Stimulated activated CD4-positive, alpha-beta T cell treated with anti-CD3 and anti-CD28 coated beads, Interleukin-12 subunit alpha, Interleukin-12 subunit beta, amount 100 ng/mL, for 48 hours (primary cell): ENCODE data around the gene GPR15.
A peak's percentile ranks its signal among the peaks of the same experiment; 100 is the strongest.

ENCODE experiments used
- DNase-seq, 3 donors: peaks; one replicate each; pipeline ENCODE4 v3.0.0-alpha.2; 2020; ENCODE audit warnings: low read depth in 2 of 3, low spot score in 1 of 3

The GPR15 gene

DNA sequence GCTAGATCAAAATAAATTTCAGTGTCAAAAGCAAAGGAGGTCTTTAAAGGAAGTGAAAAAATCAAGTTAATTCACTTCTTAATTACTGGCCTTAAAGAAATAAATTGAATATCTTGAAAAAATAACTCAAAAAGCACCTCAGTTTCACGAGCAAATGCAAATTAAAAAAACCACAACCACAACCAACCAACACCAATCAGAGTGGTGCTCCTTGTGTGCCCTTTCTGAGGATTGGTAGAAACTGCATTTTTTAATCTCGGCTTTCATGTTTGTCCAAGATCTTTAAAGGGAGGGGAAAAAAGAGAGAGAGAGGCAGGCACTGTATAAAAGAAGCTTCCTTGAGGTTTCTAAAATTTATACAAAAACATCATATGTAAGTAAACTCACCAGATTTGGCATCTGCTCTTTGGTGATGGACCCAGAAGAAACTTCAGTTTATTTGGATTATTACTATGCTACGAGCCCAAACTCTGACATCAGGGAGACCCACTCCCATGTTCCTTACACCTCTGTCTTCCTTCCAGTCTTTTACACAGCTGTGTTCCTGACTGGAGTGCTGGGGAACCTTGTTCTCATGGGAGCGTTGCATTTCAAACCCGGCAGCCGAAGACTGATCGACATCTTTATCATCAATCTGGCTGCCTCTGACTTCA, at the start of gene GPR15:
GPR15 (plus strand) TSS at position 357 of the 653 bp plus-strand sequence; CDS start at position 413, 56 bp downstream.
- DNase-seq = no peak

DNA sequence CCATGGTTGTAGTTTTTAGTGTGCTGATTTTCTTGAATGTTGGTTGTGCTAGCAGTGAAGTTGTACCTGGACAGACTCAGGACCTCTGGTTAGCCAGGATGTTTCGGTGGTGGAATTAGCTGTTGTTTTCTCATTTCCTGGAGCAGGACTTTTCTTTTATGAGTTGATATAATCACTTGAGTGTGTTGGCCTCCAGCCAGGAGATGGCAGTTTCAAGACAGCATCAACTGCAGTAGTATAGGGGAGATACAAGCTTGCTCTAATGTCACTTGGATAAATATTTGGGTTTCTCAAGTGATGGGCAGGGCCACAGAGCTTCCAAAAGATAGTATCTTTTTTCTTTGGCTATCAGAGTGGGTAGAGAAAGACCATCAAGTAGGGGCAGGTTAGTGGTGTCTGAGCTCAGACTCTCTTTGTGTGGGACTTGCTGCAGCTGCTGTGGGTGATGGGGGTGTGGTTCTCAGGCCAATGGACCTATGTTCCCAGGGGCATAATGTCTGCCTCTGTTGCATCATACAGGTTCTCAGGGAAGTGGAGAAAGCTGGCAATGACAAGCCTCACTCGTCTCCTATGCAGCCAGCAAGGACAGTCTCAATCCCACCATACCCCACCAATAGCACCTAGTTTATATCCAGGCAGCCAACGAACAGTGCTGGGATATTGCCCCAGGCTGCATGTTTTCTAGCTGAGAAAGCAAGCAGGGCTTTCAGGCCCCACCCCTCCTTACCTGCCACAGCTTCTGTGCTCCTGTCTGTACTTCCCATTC, 48.9 kb upstream of the GPR15 start:
- DNase-seq = no peak

- DNase-seq = no peak
These were observed 48.2 kb upstream of the GPR15 start for GRCh38 chr3:98483626-98484025.

- no peak for DNase-seq
These were observed 34.4 kb upstream of the GPR15 start, which contains the start of gene OR5K2 for GRCh38 chr3:98497381-98497780. TSS of gene OR5K2 (plus strand) at chr3:98497681. CDS start at chr3:98497681, 0 bp downstream.

- DNase-seq = no peak
These were observed 31.8 kb upstream of the GPR15 start for GRCh38 chr3:98500019-98500418.

DNA sequence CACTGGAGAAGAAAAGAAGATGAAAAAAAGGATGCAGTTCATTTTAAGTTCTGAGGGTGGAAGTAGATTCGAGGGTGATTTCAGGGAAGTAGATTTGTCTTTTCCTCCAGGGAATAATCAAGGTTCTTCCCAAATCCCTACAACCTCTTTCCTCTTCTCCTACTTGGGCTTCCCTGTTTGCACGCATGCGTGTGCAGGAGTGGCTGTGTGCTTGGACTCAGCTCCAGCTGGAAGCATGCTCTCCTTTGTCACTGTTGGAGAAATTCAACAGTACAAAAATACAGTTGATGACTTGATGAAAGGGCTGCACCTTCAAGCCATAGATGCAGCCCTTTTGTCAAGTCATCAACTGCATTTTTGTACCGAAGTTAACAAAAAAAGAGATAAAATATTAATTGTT, 30.5 kb upstream of the GPR15 start:
- no peak for DNase-seq

DNA sequence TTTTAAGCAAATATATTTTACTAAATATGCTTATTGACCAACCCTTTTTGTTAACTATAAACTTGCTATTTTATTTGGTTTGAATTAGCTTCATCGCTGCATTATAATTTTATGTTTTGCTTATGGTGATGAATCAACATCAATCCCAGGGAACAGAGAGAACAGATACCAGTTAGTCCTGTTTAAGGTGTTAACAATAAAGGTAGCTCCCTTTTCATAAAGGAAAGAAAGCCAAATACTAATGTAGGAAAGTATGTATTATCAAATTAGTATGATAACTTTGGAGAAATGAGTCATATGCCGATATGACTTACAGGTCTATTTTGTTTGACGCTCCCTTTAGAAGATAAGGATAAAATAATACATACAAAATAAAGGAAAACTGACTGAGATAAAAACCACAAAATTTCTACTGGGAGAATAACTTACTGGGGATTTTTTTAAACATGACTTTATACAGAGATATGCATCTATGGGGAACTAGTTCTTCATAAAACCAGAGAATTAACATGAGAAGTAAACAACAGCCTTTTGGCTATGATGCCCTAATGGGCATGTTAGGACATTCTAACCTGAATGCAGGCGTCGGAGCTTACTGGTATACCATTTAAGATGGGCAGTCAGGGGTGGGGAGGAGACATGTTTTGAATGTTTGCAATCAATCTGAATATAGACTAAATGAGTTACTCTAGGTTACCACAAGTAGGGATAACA, 29.8 kb upstream of the GPR15 start:
- DNase-seq = no peak

DNA sequence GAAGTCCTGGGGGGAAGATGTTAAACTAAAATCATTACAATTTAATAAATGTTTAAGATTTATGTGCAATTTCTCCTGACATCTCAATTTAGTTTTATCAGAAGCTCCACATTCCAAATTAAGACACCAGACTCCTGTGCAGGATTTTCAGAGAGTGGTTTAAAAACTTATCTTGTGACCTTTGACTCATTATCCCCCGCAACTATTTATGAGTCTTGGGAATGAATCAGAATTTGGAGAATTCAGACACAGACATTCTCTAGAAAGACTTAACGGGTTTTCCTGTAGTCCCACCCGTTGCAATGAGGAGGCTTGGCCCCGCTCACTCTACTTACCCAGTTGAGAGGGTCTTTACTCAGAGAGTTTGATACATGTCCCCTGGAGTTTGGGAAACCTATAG, 27.2 kb upstream of the GPR15 start:
- no peak for DNase-seq

DNA sequence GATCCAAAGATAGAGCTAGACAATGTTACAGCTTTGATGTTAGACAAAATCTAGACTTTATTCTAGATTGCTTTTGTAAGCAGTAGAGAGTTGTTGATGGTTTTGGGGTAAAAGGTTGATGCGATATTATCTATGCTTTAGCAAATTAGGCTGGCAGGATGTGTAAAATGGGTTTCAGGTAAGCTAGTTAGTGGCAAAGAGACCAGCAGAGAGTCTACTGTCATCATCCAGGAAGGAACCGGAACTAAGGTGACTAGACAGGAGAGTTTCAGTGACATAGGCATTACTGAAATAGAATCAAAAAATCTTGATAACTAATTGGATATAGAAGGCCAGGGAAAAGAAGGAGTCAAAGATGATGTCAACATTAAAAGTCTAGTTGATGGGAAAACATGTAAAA, 23.2 kb upstream of the GPR15 start:
- no peak for DNase-seq

GRCh38 chr3:98512576-98512975, 19.2 kb upstream of the GPR15 start:
- no peak for DNase-seq

DNA sequence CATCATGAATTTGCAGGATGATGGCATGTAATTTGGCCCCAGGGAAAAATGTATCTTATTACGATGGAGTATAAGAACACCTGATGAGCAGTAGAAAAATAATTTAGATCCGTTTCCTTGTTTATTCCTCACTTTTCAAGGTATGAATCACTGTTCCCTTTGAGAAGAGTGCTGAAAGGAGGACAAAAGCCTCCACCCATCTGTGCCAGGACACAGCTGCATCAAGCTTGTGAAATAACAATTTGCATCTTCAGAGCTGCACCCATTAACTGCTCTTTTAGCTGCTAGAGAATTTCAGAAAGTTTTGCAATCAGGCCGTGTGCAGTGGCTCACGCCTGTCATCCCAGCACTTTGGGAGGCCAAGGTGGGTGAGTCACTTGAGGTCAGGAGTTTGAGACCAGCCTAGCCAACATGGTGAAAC, 18.7 kb upstream of the GPR15 start:
- no peak for DNase-seq

GRCh38 chr3:98513736-98514135, 18.0 kb upstream of the GPR15 start:
- DNase-seq = no peak

DNA sequence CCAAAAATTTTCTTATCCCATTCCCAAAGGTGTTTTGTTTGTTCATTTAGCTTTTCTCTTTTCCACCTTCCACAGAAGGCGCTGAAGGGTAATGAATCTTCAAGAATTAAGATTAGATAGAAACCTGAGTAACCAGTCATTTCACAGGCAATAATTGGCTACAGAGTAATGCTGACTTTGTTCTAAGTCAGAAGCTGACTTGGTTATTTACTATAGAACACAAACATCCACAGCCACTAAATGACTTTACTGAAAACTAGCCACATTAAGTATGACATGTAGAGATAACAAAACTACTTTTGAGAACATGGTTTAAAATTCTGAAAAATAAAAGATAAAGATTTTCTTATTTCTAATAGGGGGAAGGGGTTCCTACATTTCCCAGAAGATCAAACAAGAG, 16.8 kb upstream of the GPR15 start:
- no peak for DNase-seq

DNA sequence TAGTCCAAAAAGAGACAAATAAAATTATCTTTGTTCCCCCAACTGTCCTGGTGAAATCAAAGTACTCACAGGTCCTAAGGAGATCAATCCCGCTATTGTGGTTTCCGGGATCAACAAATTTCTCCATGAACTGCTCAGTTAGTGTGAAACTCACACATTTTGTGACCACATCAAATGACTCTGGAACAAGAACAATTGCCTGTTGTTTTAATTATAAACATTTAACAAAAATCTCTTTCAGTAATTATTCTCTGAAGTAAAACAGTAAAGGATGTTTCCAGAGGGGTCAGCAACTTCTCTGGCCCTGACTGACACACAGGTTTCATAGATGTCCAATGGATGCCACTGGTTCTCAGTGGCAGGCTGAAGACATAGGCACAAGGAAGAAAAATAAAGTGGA, 13.0 kb upstream of the GPR15 start:
- DNase-seq = no peak

DNA sequence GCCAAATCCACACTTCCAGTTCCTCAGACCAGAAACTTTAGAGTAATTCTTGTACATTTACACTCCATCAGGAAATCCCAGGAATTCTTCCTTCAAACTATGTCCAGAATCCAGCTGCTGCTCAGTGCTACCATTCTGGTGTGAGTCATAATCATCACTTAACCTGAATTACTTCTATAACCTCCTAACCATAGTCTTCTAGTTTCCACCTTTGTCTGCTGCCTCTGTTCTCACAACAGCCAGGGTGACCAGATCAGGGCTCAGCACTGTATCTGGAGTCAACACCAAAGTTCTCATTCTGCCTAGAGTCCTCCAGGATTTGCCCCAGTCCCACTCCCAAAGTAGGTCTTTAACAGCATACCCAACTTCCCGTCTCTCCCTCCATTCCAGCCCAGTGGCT, 12.4 kb upstream of the GPR15 start:
- DNase-seq = no peak

DNA sequence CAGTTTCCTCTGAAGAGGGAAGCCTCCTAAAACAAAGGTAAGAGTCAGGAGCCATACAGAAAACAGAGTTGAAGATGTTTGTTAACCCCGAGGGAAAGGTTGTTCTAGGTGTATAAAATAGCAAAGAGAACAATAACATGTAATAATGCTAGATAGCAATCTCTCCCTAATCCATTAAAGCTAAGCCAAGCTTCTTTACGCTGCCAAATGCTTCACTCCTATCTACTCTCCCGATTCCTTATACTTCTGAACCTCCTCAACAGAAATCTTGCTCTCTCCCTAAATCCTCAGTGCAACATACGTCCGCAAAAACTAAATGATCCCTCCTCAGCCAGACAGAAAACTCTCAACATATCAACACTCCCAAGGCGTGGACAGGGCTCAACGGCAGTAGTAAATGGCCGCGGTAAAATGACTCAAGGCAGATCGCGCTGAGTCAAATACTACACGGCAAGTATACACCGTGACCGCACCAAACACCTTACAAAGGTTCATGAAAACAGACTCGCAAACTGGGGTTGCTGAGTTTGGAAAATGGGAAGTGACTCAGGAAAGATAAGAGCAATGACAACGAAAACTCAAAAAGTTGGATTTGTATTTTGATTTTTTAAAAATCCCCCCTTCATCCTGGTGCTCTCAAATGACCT, 9.8 kb upstream of the GPR15 start:
- DNase-seq = peak; percentile 46 to 49 (median 47)

DNA sequence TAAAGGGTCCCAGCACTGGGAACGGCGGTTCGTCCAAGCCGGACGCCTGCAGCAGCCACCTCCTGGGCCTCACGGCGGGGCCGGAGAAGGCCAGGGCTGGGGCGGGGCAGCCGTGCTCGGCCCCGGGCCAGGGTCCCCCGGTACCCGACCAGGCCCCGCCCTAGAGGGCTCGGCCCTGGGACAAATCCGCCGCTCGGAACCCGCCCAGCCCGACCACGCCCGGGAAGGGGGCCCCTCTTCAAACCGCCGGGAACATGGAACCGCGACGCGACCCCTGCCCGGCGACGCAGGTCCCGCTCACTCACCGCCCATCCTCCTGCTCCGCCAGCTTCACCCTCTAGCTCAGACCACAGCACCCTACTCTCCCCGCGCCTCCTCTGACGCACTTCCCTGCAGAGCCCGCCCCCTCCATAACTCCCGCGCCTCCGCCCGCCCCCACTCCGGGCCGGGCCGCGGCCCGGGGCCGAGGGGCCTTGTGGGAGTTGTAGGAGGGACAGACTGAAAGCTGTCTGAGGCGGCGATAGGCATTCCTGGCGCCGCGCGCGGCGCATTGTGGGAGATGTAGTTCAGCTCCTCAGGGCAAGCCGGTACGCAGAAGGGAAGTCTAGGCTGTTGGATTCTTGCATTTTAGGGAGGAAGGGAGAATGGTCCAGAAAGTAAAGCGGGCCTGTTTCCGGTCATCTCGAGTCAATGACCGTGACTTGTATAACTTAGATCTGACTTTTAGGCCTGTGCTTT, 9.1 kb upstream of the GPR15 start, which contains the start of gene CLDND1:
CLDND1 (minus strand) TSS at position 359 of the 738 bp plus-strand sequence. CDS start 1,478 bp downstream, outside the sequence.
- DNase-seq = peak; percentile 88 to 93 (median 93)

GRCh38 chr3:98525494-98525893, 6.3 kb upstream of the GPR15 start:
- no peak for DNase-seq

DNA sequence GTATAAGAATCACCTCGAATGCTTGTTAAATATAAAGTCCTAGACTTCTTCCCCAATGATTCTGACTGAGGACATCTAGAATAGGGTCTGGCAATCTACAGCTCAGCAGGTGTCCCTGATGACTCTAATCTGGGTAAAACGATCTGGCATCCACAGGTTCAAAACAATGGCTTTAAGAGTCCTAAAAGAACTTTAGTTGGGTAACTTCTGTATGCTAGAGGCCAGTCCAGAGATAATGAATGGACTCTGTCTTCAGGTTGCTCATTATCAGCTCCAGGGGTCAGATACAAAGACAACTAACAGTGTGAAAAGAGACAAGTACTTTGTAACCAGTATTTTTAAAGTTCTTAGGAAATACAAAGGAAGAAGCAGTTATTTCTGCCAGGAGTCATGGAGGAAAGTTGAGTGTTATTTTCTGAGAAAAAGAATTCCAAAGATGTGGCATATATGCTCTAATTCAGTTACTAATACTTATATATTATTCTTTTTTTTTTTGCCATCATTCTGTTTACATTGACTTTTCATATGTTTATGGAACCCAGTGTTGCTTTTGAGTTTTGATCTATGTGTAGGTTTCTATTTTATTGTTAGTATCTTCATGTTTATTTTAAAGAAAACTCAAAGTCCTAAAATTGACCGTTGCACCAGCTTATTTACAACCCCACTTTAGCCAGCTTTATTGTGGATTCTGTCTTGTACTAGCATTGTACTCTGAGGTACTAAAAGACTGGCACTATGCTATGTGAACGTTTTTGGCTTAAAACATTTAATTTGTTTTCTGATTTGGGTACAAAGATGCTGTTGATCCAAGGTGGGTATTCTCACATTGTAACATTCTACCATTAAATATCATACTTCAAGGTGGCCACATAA, 3.1 kb upstream of the GPR15 start:
- DNase-seq = no peak
